IMR-90 (cell line): ENCODE measurements around the gene AMTN. TPM values are rescaled to one million over a fixed set of nuclear protein-coding genes. Genes with fewer than 3 reads are reported as not detected.

Experiments used
- ATAC-seq: fragments of 200-7000 bp; cut with Tn5 transposase; 2 replicates; pipeline ENCODE4 v1.9.1; 2020; ENCODE audit warnings: low read depth, mild to moderate bottlenecking, moderate library complexity
- BruUV-seq: library from RNA; stranded (reverse); fragments of 400-500 nt; replicated peaks from 2 replicates; lab custom pipeline; 2021; lab: Mats Ljungman, UMichigan
- CTCF ChIA-PET: fragments of 300-600 bp; formaldehyde crosslinking; extraction: SDS; loops from one replicate; lab custom pipeline; 2021; ENCODE audit warnings: antibody characterized with exemption; lab: Yijun Ruan, JAX
- POLR2A ChIA-PET: fragments of 300-600 bp; sonication (Branson Sonifier 250); formaldehyde crosslinking; loops from one replicate; lab custom pipeline; 2022; ENCODE audit warnings: antibody characterized with exemption; ENCODE audit not compliant: unreplicated experiment; lab: Charles Lee
- DNase-seq: peaks from one replicate; pipeline ENCODE4 v3.0.0; 2013
- H2AFZ ChIP-seq: replicated peaks from 2 replicates; pipeline ENCODE3; 2013; ENCODE audit warnings: low read length, mild to moderate bottlenecking; ENCODE audit not compliant: poor library complexity
- H2AK5ac ChIP-seq: 2 replicates; pipeline ENCODE4 v1.6.1; 2013; ENCODE audit warnings: low read depth, low read length, inconsistent platforms
- H2AK9ac ChIP-seq: replicated peaks from 2 replicates; pipeline ENCODE3; 2013; ENCODE audit warnings: mild to moderate bottlenecking, low read depth, low read length, moderate library complexity; ENCODE audit not compliant: poor library complexity
- H2BK120ac ChIP-seq: 2 replicates; pipeline ENCODE4 v1.6.1; 2013; ENCODE audit warnings: low read depth, low read length, inconsistent platforms
- H2BK15ac ChIP-seq: 3 replicates; pipeline ENCODE4 v1.6.1; 2013; ENCODE audit warnings: low read depth, low read length, inconsistent platforms
- H2BK20ac ChIP-seq: 2 replicates; pipeline ENCODE4 v1.6.1; 2013; ENCODE audit warnings: low read depth, mild to moderate bottlenecking, inconsistent platforms, low read length, moderate library complexity
- H2BK5ac ChIP-seq: 2 replicates; pipeline ENCODE4 v1.6.1; 2013; ENCODE audit warnings: mild to moderate bottlenecking, low read depth, low read length, inconsistent platforms; ENCODE audit not compliant: poor library complexity, severe bottlenecking
- H3K14ac ChIP-seq: replicated peaks from 2 replicates; pipeline ENCODE4 v1.6.1; 2013; ENCODE audit warnings: low read depth, low read length, inconsistent platforms
- H3K18ac ChIP-seq: 2 replicates; pipeline ENCODE4 v1.6.1; 2013; ENCODE audit warnings: low read depth, low read length, control low read depth
- H3K23ac ChIP-seq: 2 replicates; pipeline ENCODE4 v1.6.1; 2013; ENCODE audit warnings: low read depth, low read length, inconsistent platforms
- H3K27ac ChIP-seq: 2 replicates; pipeline ENCODE4 v1.5.1; 2013; ENCODE audit warnings: mild to moderate bottlenecking, control low read depth, low read length; ENCODE audit not compliant: insufficient read depth
- H3K27me3 ChIP-seq: 2 replicates; pipeline ENCODE4 v1.6.1; 2013; ENCODE audit warnings: low read length; ENCODE audit not compliant: control insufficient read depth, insufficient read depth
- H3K36me3 ChIP-seq: 2 replicates; pipeline ENCODE4 v1.6.1; 2013; ENCODE audit warnings: low read length, mixed read lengths; ENCODE audit not compliant: control insufficient read depth, insufficient read depth
- H3K4ac ChIP-seq: 2 replicates; pipeline ENCODE4 v1.6.1; 2013; ENCODE audit warnings: low read depth, low read length, inconsistent platforms
- H3K4me1 ChIP-seq: 2 replicates; pipeline ENCODE4 v1.6.1; 2013; ENCODE audit warnings: low read length, mixed read lengths; ENCODE audit not compliant: control insufficient read depth, insufficient read depth
- H3K4me2 ChIP-seq: 2 replicates; pipeline ENCODE4 v1.6.1; 2013; ENCODE audit warnings: low read depth, mild to moderate bottlenecking, control low read depth, low read length, moderate library complexity
- H3K4me3 ChIP-seq: 2 replicates; pipeline ENCODE4 v1.5.1; 2013; ENCODE audit warnings: low read depth, mild to moderate bottlenecking, control low read depth, low read length, moderate library complexity; ENCODE audit not compliant: insufficient read depth
- H3K56ac ChIP-seq: 2 replicates; pipeline ENCODE4 v1.6.1; 2013; ENCODE audit warnings: low read length, inconsistent platforms; ENCODE audit not compliant: insufficient read depth; ENCODE audit errors: extremely low read depth
- H3K79me1 ChIP-seq, 2 experiments: 2 replicates each; pipeline ENCODE4 v1.6.1; 2013; ENCODE audit warnings: low read length in 2 of 2, inconsistent platforms in 1 of 2, low read depth in 1 of 2
- H3K9ac ChIP-seq: 2 replicates; pipeline ENCODE4 v1.6.1; 2013; ENCODE audit warnings: low read depth, low read length, control low read depth
- H3K9me1 ChIP-seq: 2 replicates; pipeline ENCODE4 v1.6.1; 2013; ENCODE audit warnings: low read length, inconsistent platforms; ENCODE audit not compliant: insufficient read depth
- H3K9me3 ChIP-seq: 2 replicates; pipeline ENCODE4 v1.6.1; 2013; ENCODE audit warnings: low read length; ENCODE audit not compliant: control insufficient read depth, insufficient read depth
- H4K20me1 ChIP-seq: 2 replicates; pipeline ENCODE4 v1.6.1; 2013; ENCODE audit warnings: low read length, inconsistent platforms; ENCODE audit not compliant: insufficient read depth
- H4K5ac ChIP-seq: 2 replicates; pipeline ENCODE4 v1.6.1; 2013; ENCODE audit warnings: mild to moderate bottlenecking, low read depth, low read length, control low read depth
- H4K8ac ChIP-seq, 2 experiments: 2 replicates each; pipeline ENCODE4 v1.6.1; 2013; ENCODE audit warnings: low read depth in 2 of 2, low read length in 2 of 2, control low read depth in 1 of 2, inconsistent platforms in 1 of 2
- H4K91ac ChIP-seq: 2 replicates; pipeline ENCODE4 v1.6.1; 2013; ENCODE audit warnings: low read depth, low read length, inconsistent platforms; ENCODE audit not compliant: insufficient read depth
- CEBPB ChIP-seq: IDR thresholded peaks from 2 replicates; pipeline ENCODE4 v1.6.1; 2012; ENCODE audit warnings: low read depth, low read length, improper control_type of control experiment
- CHD1 ChIP-seq: IDR thresholded peaks from 2 replicates; pipeline ENCODE4 v1.6.1; 2012; ENCODE audit warnings: low read depth, low read length, improper control_type of control experiment
- CTCF ChIP-seq: conservative IDR thresholded peaks from 2 replicates; pipeline ENCODE4 v1.5.1; 2012; ENCODE audit warnings: mild to moderate bottlenecking, low read depth, low read length, improper control_type of control experiment
- ELK1 ChIP-seq: fragments of 150-350 bp; IDR thresholded peaks from 2 replicates; pipeline ENCODE4 v1.6.1; 2016; ENCODE audit warnings: low read depth, mild to moderate bottlenecking, low read length, moderate library complexity, borderline replicate concordance
- FOS ChIP-seq: fragments of 150-350 bp; IDR thresholded peaks from 2 replicates; pipeline ENCODE4 v1.6.1; 2016; ENCODE audit warnings: low read depth, low read length
- MAFK ChIP-seq: IDR thresholded peaks from 2 replicates; pipeline ENCODE4 v1.6.1; 2012; ENCODE audit warnings: low read depth, low read length, improper control_type of control experiment
- MAZ ChIP-seq: IDR thresholded peaks from 2 replicates; pipeline ENCODE4 v1.6.1; 2012; ENCODE audit warnings: low read depth, mild to moderate bottlenecking, low read length, improper control_type of control experiment, moderate library complexity, borderline replicate concordance
- MXI1 ChIP-seq: IDR thresholded peaks from 2 replicates; pipeline ENCODE4 v1.6.1; 2012; ENCODE audit warnings: low read depth, mild to moderate bottlenecking, low read length, moderate library complexity, borderline replicate concordance
- NFE2L2 ChIP-seq: fragments of 150-350 bp; IDR thresholded peaks from 2 replicates; pipeline ENCODE4 v1.6.1; 2016; ENCODE audit warnings: low read depth, mild to moderate bottlenecking, low read length
- POLR2A ChIP-seq: IDR thresholded peaks from 2 replicates; pipeline ENCODE4 v1.6.1; 2012; ENCODE audit warnings: mild to moderate bottlenecking, low read depth, low read length
- RAD21 ChIP-seq: IDR thresholded peaks from 2 replicates; pipeline ENCODE4 v1.6.1; 2012; ENCODE audit warnings: low read length, improper control_type of control experiment
- WGBS, 2 experiments: methylation state at CpG; one replicate each; pipeline versions ENCODE4 v1.1.5 to v1.1.7; 2013; ENCODE audit warnings: missing lambda C conversion rate in 2 of 2; ENCODE audit not compliant: insufficient read length in 1 of 2; ENCODE audit errors: extremely low coverage in 2 of 2; 5-methylcytosine and 5-hydroxymethylcytosine counted together
- dilution Hi-C: fragments of 300-500 bp; cut with HindIII; formaldehyde crosslinking; loops from one replicate; pipeline ENCODE4 v1.14.3; 2018; ENCODE audit warnings: low sequenced_read_pairs; ENCODE audit not compliant: unreplicated experiment
- in situ Hi-C: fragments of 300-500 bp; cut with MboI; formaldehyde crosslinking; loops from 3 replicates; pipeline ENCODE4 v1.14.3; 2019; ENCODE audit warnings: low sequenced_read_pairs, inconsistent platforms, mixed read lengths
- intact Hi-C: fragments of 100-400 bp; cut with micrococcal nuclease; formaldehyde crosslinking; loops from 2 replicates; pipeline ENCODE4 v1.10.0; 2022
- polyA plus RNA-seq, 3 experiments: library from polyadenylated mRNA; depleted of rRNA; stranded (reverse); fragments of >200 nt; gene quantifications; 2 replicates each; pipeline ENCODE4 v1.2.3, GENCODE V29; 2012; ENCODE audit warnings: low replicate concordance in 1 of 3
- total RNA-seq: library from RNA; depleted of rRNA; stranded (reverse); fragments of >200 nt; gene quantifications from 2 replicates; pipeline ENCODE4 v1.2.3, GENCODE V29; 2012

AMTN gene
- total and polyA plus RNA-seq, 2 of the 4 experiments (the other 2 are of a cell fraction), result not detected

GRCh38 chr4:70571772-70572171 lies 53.4 kb downstream of the AMTN start:
- Histone ChIP-seq H3K9ac (no peak overlapping the region), H2AK9ac (no peak overlapping the region), H3K27me3 (no peaks in the 10 kb centered on the region; the same call in 1 of the 2 replicates), H3K4me2 (no peak overlapping the region), H2BK5ac (no peak overlapping the region), H3K56ac (no peak overlapping the region), H3K23ac (no peak overlapping the region), H3K27ac (no peak overlapping the region), H3K9me1 (no peaks in the 10 kb centered on the region), H3K4me1 (no peaks in the 10 kb centered on the region), H3K9me3 (no peaks in the 10 kb centered on the region), H4K20me1 (no peaks in the 10 kb centered on the region), H3K14ac (no peak overlapping the region), H2AK5ac (no peak overlapping the region), H4K91ac (no peak overlapping the region), H3K79me1 (no peaks in the 10 kb centered on the region), H3K4ac (no peak overlapping the region), H4K8ac (no peak overlapping the region), H3K4me3 (no peak overlapping the region), H3K36me3 (no peaks in the 10 kb centered on the region), H2AFZ (no peak overlapping the region), H2BK120ac (no peak overlapping the region), H3K18ac (no peak overlapping the region), H2BK15ac (no peak overlapping the region), H2BK20ac (no peak overlapping the region), H4K5ac (no peak overlapping the region)
- intact Hi-C loops, result no loop called here
- DNase-seq (no peak), ATAC-seq (no peak)
- CTCF ChIA-PET, result no interaction called here
- POLR2A ChIA-PET, result no interaction called here
- in situ Hi-C loops, result no loop called here
- no peak for TF ChIP-seq MXI1
- TF ChIP-seq CTCF, result no peak
- no peak for TF ChIP-seq NFE2L2
- no peak for TF ChIP-seq ELK1
- TF ChIP-seq FOS, result no peak
- TF ChIP-seq CHD1, result no peak
- TF ChIP-seq CEBPB, result no peak
- TF ChIP-seq MAFK, result no peak
- no peak for TF ChIP-seq MAZ
- no peak for TF ChIP-seq POLR2A
- TF ChIP-seq RAD21, result no peak
- dilution Hi-C loops, result no loop called here
- no CpG with 5 or more reads among the region's 2 CpGs for WGBS, 2 experiments
- no TSS peak for BruUV-seq
